H1 (cell line): ENCODE measurements around the gene EPHB3. TPM values are rescaled to one million over a fixed set of nuclear protein-coding genes. Genes with fewer than 3 reads are reported as not detected.
A peak's percentile ranks its signal among the peaks of the same experiment; 100 is the strongest.

Experiments used
- CTCF ChIA-PET: fragments of 300-600 bp; sonication (Branson Sonifier 250); formaldehyde crosslinking; loops from one replicate; lab custom pipeline; 2021; ENCODE audit not compliant: partially characterized antibody; lab: Charles Lee
- POLR2A ChIA-PET: fragments of 300-600 bp; sonication (Branson Sonifier 250); formaldehyde crosslinking; loops from one replicate; lab custom pipeline; 2021; ENCODE audit warnings: inconsistent platforms; ENCODE audit not compliant: partially characterized antibody; lab: Charles Lee
- DNase-seq, 2 experiments: peaks; one replicate each; pipeline versions ENCODE4 v3.0.0 to v3.0.0-alpha.2; 2010 to 2022; ENCODE audit warnings: low spot score in 2 of 2, low read depth in 1 of 2, mixed read lengths in 1 of 2
- FAIRE-seq: peaks from 2 replicates; lab custom pipeline; 2011; peaks lifted over from hg19 to GRCh38; lab: Jason Lieb, UNC
- H2AFZ ChIP-seq: 2 replicates; pipeline ENCODE4 v1.8.1; 2012; ENCODE audit warnings: low read length, inconsistent platforms
- H2AK5ac ChIP-seq: 2 replicates; pipeline ENCODE4 v1.6.1; 2013; ENCODE audit warnings: low read depth, low read length
- H2BK120ac ChIP-seq: replicated peaks from 2 replicates; pipeline ENCODE3; 2013; ENCODE audit warnings: low read depth, low read length, inconsistent platforms
- H2BK12ac ChIP-seq: 2 replicates; pipeline ENCODE4 v1.6.1; 2013; ENCODE audit warnings: low read depth, low read length
- H2BK15ac ChIP-seq: 2 replicates; pipeline ENCODE4 v1.6.1; 2013; ENCODE audit warnings: low read length
- H2BK20ac ChIP-seq: 2 replicates; pipeline ENCODE4 v1.6.1; 2013; ENCODE audit warnings: low read length
- H2BK5ac ChIP-seq: 2 replicates; pipeline ENCODE4 v1.6.1; 2013; ENCODE audit warnings: low read depth, low read length
- H3K14ac ChIP-seq: 2 replicates; pipeline ENCODE4 v1.6.1; 2013; ENCODE audit warnings: inconsistent platforms; ENCODE audit not compliant: insufficient read length
- H3K18ac ChIP-seq: 2 replicates; pipeline ENCODE4 v1.6.1; 2013; ENCODE audit warnings: low read length; ENCODE audit errors: extremely low read depth
- H3K23ac ChIP-seq: 2 replicates; pipeline ENCODE4 v1.6.1; 2013; ENCODE audit warnings: inconsistent platforms; ENCODE audit not compliant: insufficient read length
- H3K23me2 ChIP-seq: 2 replicates; pipeline ENCODE4 v1.6.1; 2013; ENCODE audit warnings: low read depth, low read length
- H3K27ac ChIP-seq: 2 replicates; pipeline ENCODE4 v1.6.1; 2011; ENCODE audit warnings: low read depth, low read length, inconsistent platforms
- H3K27me3 ChIP-seq, 4 experiments: replicated peaks in 1 of 4; 1 replicate in 1 of 4; 2 replicates in 3 of 4; pipeline versions ENCODE4 v1.6.1 to v1.8.1; 2011 to 2013; ENCODE audit warnings: low read length in 3 of 4, mild to moderate bottlenecking in 3 of 4, inconsistent platforms in 2 of 4, mixed read lengths in 2 of 4, moderate library complexity in 1 of 4; ENCODE audit not compliant: control insufficient read depth in 3 of 4, insufficient read depth in 3 of 4; ENCODE audit errors: extremely low read depth in 1 of 4
- H3K36me3 ChIP-seq, 4 experiments: 2 replicates each; pipeline versions ENCODE4 v1.6.1 to v1.8.1; 2011 to 2013; ENCODE audit warnings: mild to moderate bottlenecking in 4 of 4, low read length in 3 of 4, moderate library complexity in 2 of 4, control low read depth in 1 of 4, inconsistent platforms in 1 of 4; ENCODE audit not compliant: insufficient read depth in 4 of 4, control insufficient read depth in 2 of 4
- H3K4ac ChIP-seq: replicated peaks from 2 replicates; pipeline ENCODE3; 2013; ENCODE audit warnings: low read length, low read depth, mixed read lengths, inconsistent platforms; ENCODE audit not compliant: insufficient read length
- H3K4me1 ChIP-seq, 4 experiments: replicated peaks in 1 of 4; 1 replicate in 1 of 4; 2 replicates in 3 of 4; pipeline versions ENCODE4 v1.6.1 to v1.8.1; 2011 to 2013; ENCODE audit warnings: low read length in 3 of 4, inconsistent platforms in 2 of 4, mixed read lengths in 1 of 4; ENCODE audit not compliant: insufficient read depth in 4 of 4, control insufficient read depth in 3 of 4
- H3K4me2 ChIP-seq, 2 experiments: 2 replicates each; pipeline versions ENCODE4 v1.6.1 to v1.8.1; 2011 to 2013; ENCODE audit warnings: low read depth in 2 of 2, low read length in 2 of 2, control low read depth in 1 of 2, inconsistent platforms in 1 of 2, mild to moderate bottlenecking in 1 of 2; ENCODE audit not compliant: insufficient read depth in 1 of 2
- H3K4me3 ChIP-seq, 4 experiments: fragments of 200-600, 300-600 bp in 1 of 4; sonication (generic), shearing (Covaris generic), sonication (Bioruptor Twin) in 1 of 4; 2 replicates each; pipeline versions ENCODE4 v1.5.1 to v1.8.1; 2011 to 2016; ENCODE audit warnings: low read length in 4 of 4, low read depth in 3 of 4, control low read depth in 2 of 4, inconsistent platforms in 2 of 4, mild to moderate bottlenecking in 2 of 4, mixed read lengths in 1 of 4, moderate library complexity in 1 of 4; ENCODE audit not compliant: insufficient read depth in 2 of 4; ENCODE audit errors: extremely low read depth in 1 of 4
- H3K56ac ChIP-seq: replicated peaks from 2 replicates; pipeline ENCODE3; 2013; ENCODE audit warnings: low read depth, mild to moderate bottlenecking, mixed read lengths, low read length, inconsistent platforms; ENCODE audit not compliant: insufficient read length
- H3K79me1 ChIP-seq: 2 replicates; pipeline ENCODE4 v1.6.1; 2013; ENCODE audit warnings: low read depth, low read length, control low read depth
- H3K79me2 ChIP-seq, 2 experiments: 2 replicates each; pipeline versions ENCODE4 v1.6.1 to v1.8.1; 2012 to 2013; ENCODE audit warnings: low read length in 2 of 2, mild to moderate bottlenecking in 2 of 2, inconsistent platforms in 1 of 2; ENCODE audit not compliant: insufficient read depth in 2 of 2, control insufficient read depth in 1 of 2
- H3K9ac ChIP-seq, 4 experiments: replicated peaks in 1 of 4; 1 replicate in 1 of 4; 2 replicates in 3 of 4; pipeline versions ENCODE4 v1.6.1 to v1.8.1; 2011 to 2013; ENCODE audit warnings: low read depth in 3 of 4, low read length in 3 of 4, control low read depth in 2 of 4, mild to moderate bottlenecking in 2 of 4, moderate library complexity in 2 of 4, inconsistent platforms in 1 of 4; ENCODE audit errors: extremely low read depth in 1 of 4
- H3K9me3 ChIP-seq, 2 experiments: 2 replicates each; pipeline versions ENCODE4 v1.6.1 to v1.8.1; 2012 to 2013; ENCODE audit warnings: mild to moderate bottlenecking in 2 of 2, moderate library complexity in 2 of 2, control low read depth in 1 of 2, inconsistent platforms in 1 of 2, low read depth in 1 of 2, low read length in 1 of 2, mixed read lengths in 1 of 2; ENCODE audit not compliant: insufficient read depth in 2 of 2
- H4K20me1 ChIP-seq, 2 experiments: replicated peaks in 1 of 2; 2 replicates each; pipeline versions ENCODE3 to v1.8.1; 2011 to 2013; ENCODE audit warnings: inconsistent platforms in 2 of 2, low read length in 2 of 2, mild to moderate bottlenecking in 1 of 2; ENCODE audit not compliant: insufficient read depth in 2 of 2, control insufficient read depth in 1 of 2
- H4K5ac ChIP-seq: 2 replicates; pipeline ENCODE4 v1.6.1; 2013; ENCODE audit warnings: low read length, low read depth, mixed read lengths, inconsistent platforms; ENCODE audit not compliant: insufficient read length
- H4K8ac ChIP-seq: 2 replicates; pipeline ENCODE4 v1.8.0; 2013; ENCODE audit warnings: mild to moderate bottlenecking, moderate library complexity, low read length, inconsistent platforms; ENCODE audit not compliant: insufficient read depth; ENCODE audit errors: extremely low read depth
- H4K91ac ChIP-seq: replicated peaks from 2 replicates; pipeline ENCODE3; 2013; ENCODE audit warnings: low read length, mixed read lengths, inconsistent platforms; ENCODE audit not compliant: insufficient read length
- CBX5 ChIP-seq: fragments of 300-800, 300-1000 bp; sonication (generic); IDR thresholded peaks from 2 replicates; pipeline ENCODE4 v1.7.1; 2016; ENCODE audit warnings: antibody characterized with exemption, low read length, low read depth
- CBX8 ChIP-seq: fragments of 300-800, 300-1000 bp; sonication (generic); IDR thresholded peaks from 2 replicates; pipeline ENCODE4 v1.7.1; 2016; ENCODE audit warnings: low read depth, low read length, borderline replicate concordance
- CHD1 ChIP-seq: IDR thresholded peaks from 2 replicates; pipeline ENCODE4 v1.6.1; 2012; ENCODE audit warnings: low read depth, low read length, improper control_type of control experiment
- CHD2 ChIP-seq: IDR thresholded peaks from 2 replicates; pipeline ENCODE4 v1.6.1; 2012; ENCODE audit warnings: low read length, improper control_type of control experiment
- GABPA ChIP-seq: IDR thresholded peaks from 2 replicates; pipeline ENCODE4 v1.6.1; 2011; ENCODE audit warnings: mild to moderate bottlenecking, low read length, moderate library complexity, borderline replicate concordance; ENCODE audit not compliant: insufficient read depth
- JUN ChIP-seq: IDR thresholded peaks from 2 replicates; pipeline ENCODE4 v1.6.1; 2011; ENCODE audit warnings: low read depth, mild to moderate bottlenecking, improper control_type of control experiment, low read length
- KDM1A ChIP-seq: fragments of 200-600, 300-600 bp; sonication (generic); IDR thresholded peaks from 2 replicates; pipeline ENCODE4 v1.7.1; 2016; ENCODE audit warnings: mild to moderate bottlenecking, low read length, borderline replicate concordance
- NANOG ChIP-seq: IDR thresholded peaks from 2 replicates; pipeline ENCODE4 v1.6.1; 2011; ENCODE audit warnings: low read length, low read depth, mild to moderate bottlenecking, inconsistent platforms; ENCODE audit not compliant: insufficient read depth, poor library complexity, severe bottlenecking
- RAD21 ChIP-seq, 2 experiments: IDR thresholded peaks in 1 of 2; conservative IDR thresholded peaks in 1 of 2; 2 replicates each; pipeline ENCODE4 v1.6.1; 2011; ENCODE audit warnings: low read depth in 2 of 2, low read length in 2 of 2, improper control_type of control experiment in 1 of 2, inconsistent platforms in 1 of 2, mild to moderate bottlenecking in 1 of 2, moderate library complexity in 1 of 2
- RFX5 ChIP-seq: IDR thresholded peaks from 2 replicates; pipeline ENCODE4 v1.6.1; 2011; ENCODE audit warnings: low read depth, low read length, improper control_type of control experiment, borderline replicate concordance
- RXRA ChIP-seq: IDR thresholded peaks from 2 replicates; pipeline ENCODE4 v1.6.1; 2011; ENCODE audit warnings: low read depth, mild to moderate bottlenecking, low read length, moderate library complexity; ENCODE audit not compliant: insufficient read depth
- TEAD4 ChIP-seq: IDR thresholded peaks from 2 replicates; pipeline ENCODE4 v1.6.1; 2012; ENCODE audit warnings: low read depth, low read length, inconsistent platforms, mixed read lengths
- WGBS, 2 experiments: shearing (Covaris generic) in 1 of 2; methylation state at CpG; one replicate each; pipeline versions ENCODE4 v1.1.6 to v1.1.7; 2013 to 2015; ENCODE audit warnings: low lambda C conversion rate in 2 of 2, mixed read lengths in 2 of 2, inconsistent platforms in 1 of 2, low coverage in 1 of 2, missing lambda C conversion rate in 1 of 2; ENCODE audit not compliant: insufficient replicate concordance in 2 of 2, insufficient coverage in 1 of 2, insufficient read length in 1 of 2; ENCODE audit errors: extremely low coverage in 1 of 2, missing lambda C conversion rate in 1 of 2; 5-methylcytosine and 5-hydroxymethylcytosine counted together
- polyA plus RNA-seq, 7 experiments: library from polyadenylated mRNA; depleted of rRNA in 3 of 7; stranded (reverse) in 5 of 7; unstranded in 2 of 7; fragments of >200 nt in 5 of 7; fragments of 200-250 nt in 2 of 7; gene quantifications; 1 replicate in 5 of 7; 2 replicates in 1 of 7; 4 replicates in 1 of 7; pipeline versions ENCODE4 v1.2.1 to v1.2.3, GENCODE V29; 2011 to 2013; ENCODE audit warnings: missing spikeins in 2 of 7, mixed read lengths in 2 of 7
- total RNA-seq: library from RNA; stranded (reverse); fragmentation: NEBNext Ultra II Directional; extraction: Animal tissue kit (Norgen Biotek cat#: 25700); gene quantifications from 2 replicates; pipeline ENCODE4 v1.2.1, GENCODE V29; 2021
- TF ChIP-seq, protein P1 (sequence below): IDR thresholded peaks from 2 replicates; pipeline ENCODE4 v1.6.1; 2012; ENCODE audit warnings: inconsistent platforms

EPHB3 gene
- total and polyA plus RNA-seq, 2 of the 8 experiments (the other 6 are each of a cell fraction or from before 2014, with no cell fraction given), result 0.41 to 0.91 TPM

DNA sequence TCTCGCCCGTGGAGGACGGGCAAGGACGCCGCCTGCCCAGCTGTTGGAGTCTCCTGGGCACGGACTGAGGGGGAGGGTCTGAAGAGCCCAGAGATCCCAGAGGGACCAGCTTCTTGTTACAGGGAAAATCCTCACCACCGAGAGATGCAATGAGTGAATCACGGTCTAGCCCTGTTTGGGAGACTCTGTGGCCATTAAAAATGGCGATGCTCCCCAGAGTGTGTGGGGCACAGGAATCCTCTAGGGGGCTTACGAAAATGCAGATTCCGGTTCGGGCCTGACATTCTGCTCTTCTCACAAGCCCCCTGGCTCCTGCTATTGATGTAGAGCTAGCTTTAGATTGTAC is 35.5 kb upstream of the EPHB3 start:
- H2BK20ac ChIP-seq, result peak overlapping the region; percentile 90
- H3K56ac ChIP-seq, result peak overlapping the region; percentile 94
- H2BK120ac ChIP-seq, result peak overlapping the region; percentile 75
- H3K4me1 ChIP-seq, result peaks cover 0 to 11% (median 9%) of the 10 kb centered on the region in 4 experiments; a peak in 6 of 7 replicates
- peaks cover 7% of the 10 kb centered on the region for H3K23me2 ChIP-seq
- H3K79me2 ChIP-seq, result no peaks in the 10 kb centered on the region
- POLR2A ChIA-PET, result interaction anchor here (0.6 to 3.1 kb wide), 17 partner anchors 12 to 252 kb away, joined by 3 to 22 read pairs (median 4); partner anchors contain the start of genes CLCN2, POLR2H and THPO
- H2BK15ac ChIP-seq, result peak overlapping the region; percentile 29; the same call in 1 of the 2 replicates
- H3K4me3 ChIP-seq, result peak overlapping the region; percentile 54 to 78 (median 70)
- no peak overlapping the region for H2AK5ac ChIP-seq
- peak overlapping the region; percentile 83 to 85 for H3K4me2 ChIP-seq
- H3K27ac ChIP-seq, result peak overlapping the region; percentile 84
- DNase-seq, result no peak
- peak overlapping the region; percentile 99 for H4K5ac ChIP-seq
- WGBS, 2 experiments, result 3% methylated on average over 12 of the region's 12 CpGs; no CpG with 5 or more reads in 1 of the 2 experiments
- H4K20me1 ChIP-seq, result no peaks in the 10 kb centered on the region
- peak overlapping the region; percentile 98 for H2BK5ac ChIP-seq
- H4K8ac ChIP-seq, result peak overlapping the region; percentile 91; the same call in 1 of the 2 replicates
- H3K14ac ChIP-seq, result no peak overlapping the region
- H3K18ac ChIP-seq, result peak overlapping the region; percentile 96
- peak overlapping the region; percentile 95 for H2BK12ac ChIP-seq
- H4K91ac ChIP-seq, result peak overlapping the region; percentile 90
- CTCF ChIA-PET, result interaction anchor here (0.6 to 8.6 kb wide), 14 partner anchors 8 to 263 kb away, joined by 3 to 155 read pairs (median 5); no protein-coding TSS in a partner anchor
- H3K9ac ChIP-seq, result peak overlapping the region; percentile 67 to 78 (median 72)
- no peaks in the 10 kb centered on the region for H3K9me3 ChIP-seq
- H3K23ac ChIP-seq, result no peak overlapping the region
- H3K36me3 ChIP-seq, result no peaks in the 10 kb centered on the region
- H3K4ac ChIP-seq, result peak overlapping the region; percentile 87
- H3K27me3 ChIP-seq, result no peaks in the 10 kb centered on the region
- no peak for FAIRE-seq
- H3K79me1 ChIP-seq, result no peaks in the 10 kb centered on the region
- no peak overlapping the region for H2AFZ ChIP-seq
- TF ChIP-seq CHD2 (no peak), GABPA (no peak), KDM1A (no peak), CBX5 (no peak), JUN (no peak), CBX8 (no peak), RFX5 (no peak), RAD21 (IDR thresholded peaks at IDR 0.05 in 1 of 2, conservative IDR thresholded peaks at IDR 0.05 in 1 of 2; ENCODE audit: low read depth in 2 of 2, low read length in 2 of 2) (no peak; a peak in 1 of 4 replicates), NANOG (no peak), TEAD4 (0 out of 2 replicates have a peak, but pooled peaks have one; percentile 25), CHD1 (no peak), RXRA (no peak)
- TF ChIP-seq, protein P1, sequence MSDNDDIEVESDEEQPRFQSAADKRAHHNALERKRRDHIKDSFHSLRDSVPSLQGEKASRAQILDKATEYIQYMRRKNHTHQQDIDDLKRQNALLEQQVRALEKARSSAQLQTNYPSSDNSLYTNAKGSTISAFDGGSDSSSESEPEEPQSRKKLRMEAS, result no peak
